Measurements from ENCODE around the gene CKS1B. TPM values are rescaled to one million over a fixed set of nuclear protein-coding genes. Genes with fewer than 3 reads are reported as not detected.

CKS1B gene
- total and polyA plus RNA-seq, 9 of the 15 experiments (the other 6 are each of a cell fraction or from before 2014, with no cell fraction given): 215 to 1,103 (median 460) TPM

DNA sequence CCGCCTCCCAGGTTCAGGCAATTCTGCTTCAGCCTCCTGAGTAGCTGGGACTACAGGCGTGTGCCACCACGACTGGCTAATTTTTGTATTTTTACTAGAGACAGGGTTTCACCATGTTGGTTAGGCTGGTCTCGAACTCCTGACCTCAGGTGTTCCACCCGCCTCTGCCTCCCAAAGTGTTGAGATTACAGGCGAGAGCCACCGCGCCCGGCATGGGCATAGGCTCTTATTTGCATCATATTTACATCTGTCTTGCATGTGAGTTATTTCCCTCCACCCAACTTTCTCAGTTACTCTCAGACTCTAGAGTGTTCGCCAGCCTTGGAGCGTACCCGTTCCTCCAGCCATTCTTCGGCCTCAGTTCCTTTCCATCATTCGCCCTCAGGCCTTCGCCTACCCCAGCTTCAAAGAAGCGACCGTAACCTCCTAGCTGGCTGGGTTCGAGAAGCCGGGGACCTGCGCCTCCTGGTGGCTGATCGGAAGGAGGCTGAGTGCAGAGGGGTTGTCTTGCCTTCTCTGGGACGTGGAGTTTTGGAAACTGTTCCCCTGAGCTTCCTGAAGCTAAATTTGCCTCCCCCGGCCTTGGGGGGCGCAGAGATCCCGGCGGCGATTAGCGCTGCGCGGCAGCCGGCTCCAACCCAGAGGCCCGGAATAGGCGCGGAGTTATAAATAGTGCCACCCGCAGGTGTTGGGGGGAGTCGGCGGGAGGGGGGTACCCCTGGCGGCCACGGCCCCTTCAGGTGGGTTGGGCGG lies 24.5 kb downstream of the CKS1B start:
- no peaks in the 10 kb centered on the region for H4K20me1 ChIP-seq (replicated peaks; ENCODE audit: control insufficient read depth, insufficient read depth, low read length)
- CTCF ChIA-PET (ENCODE audit: low intra/inter-chr PET ratio): interaction anchor here (0.7 to 1.8 kb wide), 7 partner anchors 16 to 575 kb away, joined by 3 to 5 read pairs (median 3); partner anchors contain the start of genes FLAD1 and PBXIP1
- POLR2A ChIA-PET: interaction anchor here (0.6 to 8.2 kb wide), 11 partner anchors 10 to 92 kb away, joined by 3 to 80 read pairs (median 3); partner anchors contain the start of genes FLAD1 and SHC1
- H3K27me3 ChIP-seq (ENCODE audit: control insufficient read depth in 2 of 2, insufficient read depth in 2 of 2, low read length in 2 of 2): no peaks in the 10 kb centered on the region
- H3K36me3 ChIP-seq (ENCODE audit: control insufficient read depth, insufficient read depth, low read length): peaks cover 3% of the 10 kb centered on the region; the same call in 1 of the 3 replicates
- peak overlapping the region; percentile 85 for H3K4me2 ChIP-seq (ENCODE audit: insufficient read depth, low read length)
- intact Hi-C loops (cut with micrococcal nuclease) (no loop called here), in situ Hi-C loops (cut with MboI) (no loop called here)
- 16% methylated on average over 39 of the region's 40 CpGs for WGBS (ENCODE audit: insufficient coverage, low coverage, missing lambda C conversion rate)
- peaks cover 21% of the 10 kb centered on the region for H3K79me2 ChIP-seq (ENCODE audit: control insufficient read depth, insufficient read depth, low read length)
- FAIRE-seq (peak; percentile 90), DNase-seq (ENCODE audit: extremely low read depth in 1 of 4, low spot score in 3 of 4) (peak; percentile 69 to 90 (median 74)), ATAC-seq (peak; percentile 25)
- no peaks in the 10 kb centered on the region for H3K9me3 ChIP-seq (replicated peaks; ENCODE audit: control insufficient read depth, insufficient read depth, low read depth, low read length)
- BruUV-seq (replicated peaks): no TSS peak
- H3K9ac ChIP-seq (ENCODE audit: insufficient read depth in 1 of 2, low read depth in 2 of 2, low read length in 2 of 2): peak overlapping the region; percentile 53 to 96; a peak in 3 of 4 replicates
- H3K27ac ChIP-seq (ENCODE audit: extremely low read depth, low read depth, low read length): peak overlapping the region; percentile 97
- H3K4me1 ChIP-seq (replicated peaks in 1 of 2; ENCODE audit: control insufficient read depth in 2 of 2, insufficient read depth in 2 of 2, low read length in 2 of 2): peaks cover 32 to 59% of the 10 kb centered on the region in 2 experiments
- H3K9me1 ChIP-seq (ENCODE audit: control insufficient read depth, insufficient read depth, low read length): no peaks in the 10 kb centered on the region
- peak overlapping the region; percentile 94 for H2AFZ ChIP-seq (ENCODE audit: low read depth, low read length)
- peak overlapping the region; percentile 71 for H3K4me3 ChIP-seq
- TF ChIP-seq PHF21A (IDR thresholded peaks at IDR 0.05; ENCODE audit: borderline replicate concordance, low read depth) (no peak), MYC (IDR thresholded peaks at IDR 0.05; ENCODE audit: low read depth, low read length) (peak; percentile 41; the same call in 1 of the 2 replicates), MYC (CRISPR knock-in tag; IDR thresholded peaks at IDR 0.05; ENCODE audit: borderline replicate concordance, low read depth) (no peak), MTA3 (IDR thresholded peaks at IDR 0.05; ENCODE audit: borderline replicate concordance) (peak; percentile 21; the same call in 1 of the 2 replicates), KDM2B (CRISPR knock-in tag; IDR thresholded peaks at IDR 0.05) (0 out of 2 replicates have a peak, but pooled peaks have one; percentile 59), RUNX1 (IDR thresholded peaks at IDR 0.05; ENCODE audit: low read depth) (0 out of 2 replicates have a peak, but pooled peaks have one; percentile 30), TBP (optimal IDR thresholded peaks at IDR 0.05; ENCODE audit: low read depth, low read length) (peak; percentile 81), CBX8 (IDR thresholded peaks at IDR 0.05; ENCODE audit: borderline replicate concordance, extremely low read depth, low read depth, low read length, poor library complexity, severe bottlenecking) (no peak), NEUROD1 (IDR thresholded peaks at IDR 0.05; ENCODE audit: borderline replicate concordance, low read depth, low read length, partially characterized antibody) (peak; percentile 60), ZNF354B (CRISPR knock-in tag; IDR thresholded peaks at IDR 0.05) (no peak), FOXK1 (CRISPR knock-in tag; IDR thresholded peaks at IDR 0.05; ENCODE audit: borderline replicate concordance) (peak; percentile 61; the same call in 1 of the 2 replicates), KLF16 (IDR thresholded peaks at IDR 0.05) (peak; percentile 63; the same call in 1 of the 2 replicates), CAMTA2 (CRISPR knock-in tag; conservative IDR thresholded peaks at IDR 0.05) (0 out of 2 replicates have a peak, but pooled peaks have one; percentile 18), BHLHE40 (IDR thresholded peaks at IDR 0.05; ENCODE audit: low read length) (peak; percentile 31; the same call in 1 of the 2 replicates)
- TF ChIP-seq, protein P1, sequence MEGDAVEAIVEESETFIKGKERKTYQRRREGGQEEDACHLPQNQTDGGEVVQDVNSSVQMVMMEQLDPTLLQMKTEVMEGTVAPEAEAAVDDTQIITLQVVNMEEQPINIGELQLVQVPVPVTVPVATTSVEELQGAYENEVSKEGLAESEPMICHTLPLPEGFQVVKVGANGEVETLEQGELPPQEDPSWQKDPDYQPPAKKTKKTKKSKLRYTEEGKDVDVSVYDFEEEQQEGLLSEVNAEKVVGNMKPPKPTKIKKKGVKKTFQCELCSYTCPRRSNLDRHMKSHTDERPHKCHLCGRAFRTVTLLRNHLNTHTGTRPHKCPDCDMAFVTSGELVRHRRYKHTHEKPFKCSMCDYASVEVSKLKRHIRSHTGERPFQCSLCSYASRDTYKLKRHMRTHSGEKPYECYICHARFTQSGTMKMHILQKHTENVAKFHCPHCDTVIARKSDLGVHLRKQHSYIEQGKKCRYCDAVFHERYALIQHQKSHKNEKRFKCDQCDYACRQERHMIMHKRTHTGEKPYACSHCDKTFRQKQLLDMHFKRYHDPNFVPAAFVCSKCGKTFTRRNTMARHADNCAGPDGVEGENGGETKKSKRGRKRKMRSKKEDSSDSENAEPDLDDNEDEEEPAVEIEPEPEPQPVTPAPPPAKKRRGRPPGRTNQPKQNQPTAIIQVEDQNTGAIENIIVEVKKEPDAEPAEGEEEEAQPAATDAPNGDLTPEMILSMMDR (IDR thresholded peaks at IDR 0.05 in 2 of 3, conservative IDR thresholded peaks at IDR 0.05 in 1 of 3; ENCODE audit: insufficient read depth in 2 of 3, low read depth in 1 of 3, low read length in 3 of 3): peak; percentile 92 to 97 (median 95)
- TF ChIP-seq, protein P2, sequence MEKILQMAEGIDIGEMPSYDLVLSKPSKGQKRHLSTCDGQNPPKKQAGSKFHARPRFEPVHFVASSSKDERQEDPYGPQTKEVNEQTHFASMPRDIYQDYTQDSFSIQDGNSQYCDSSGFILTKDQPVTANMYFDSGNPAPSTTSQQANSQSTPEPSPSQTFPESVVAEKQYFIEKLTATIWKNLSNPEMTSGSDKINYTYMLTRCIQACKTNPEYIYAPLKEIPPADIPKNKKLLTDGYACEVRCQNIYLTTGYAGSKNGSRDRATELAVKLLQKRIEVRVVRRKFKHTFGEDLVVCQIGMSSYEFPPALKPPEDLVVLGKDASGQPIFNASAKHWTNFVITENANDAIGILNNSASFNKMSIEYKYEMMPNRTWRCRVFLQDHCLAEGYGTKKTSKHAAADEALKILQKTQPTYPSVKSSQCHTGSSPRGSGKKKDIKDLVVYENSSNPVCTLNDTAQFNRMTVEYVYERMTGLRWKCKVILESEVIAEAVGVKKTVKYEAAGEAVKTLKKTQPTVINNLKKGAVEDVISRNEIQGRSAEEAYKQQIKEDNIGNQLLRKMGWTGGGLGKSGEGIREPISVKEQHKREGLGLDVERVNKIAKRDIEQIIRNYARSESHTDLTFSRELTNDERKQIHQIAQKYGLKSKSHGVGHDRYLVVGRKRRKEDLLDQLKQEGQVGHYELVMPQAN (IDR thresholded peaks at IDR 0.05; ENCODE audit: borderline replicate concordance): no peak
